TTC549 (cell line): ENCODE measurements around the gene ZFYVE16.
"Not testable (repeated sequence)": the region's sequence is repeated elsewhere in the genome, so short reads cannot be mapped to it uniquely, and the experiment has no call there.

Experiments used
- FAIRE-seq: peaks from 2 replicates; lab custom pipeline; 2012; peaks lifted over from hg19 to GRCh38; lab: Jason Lieb, UNC

The ZFYVE16 gene

DNA sequence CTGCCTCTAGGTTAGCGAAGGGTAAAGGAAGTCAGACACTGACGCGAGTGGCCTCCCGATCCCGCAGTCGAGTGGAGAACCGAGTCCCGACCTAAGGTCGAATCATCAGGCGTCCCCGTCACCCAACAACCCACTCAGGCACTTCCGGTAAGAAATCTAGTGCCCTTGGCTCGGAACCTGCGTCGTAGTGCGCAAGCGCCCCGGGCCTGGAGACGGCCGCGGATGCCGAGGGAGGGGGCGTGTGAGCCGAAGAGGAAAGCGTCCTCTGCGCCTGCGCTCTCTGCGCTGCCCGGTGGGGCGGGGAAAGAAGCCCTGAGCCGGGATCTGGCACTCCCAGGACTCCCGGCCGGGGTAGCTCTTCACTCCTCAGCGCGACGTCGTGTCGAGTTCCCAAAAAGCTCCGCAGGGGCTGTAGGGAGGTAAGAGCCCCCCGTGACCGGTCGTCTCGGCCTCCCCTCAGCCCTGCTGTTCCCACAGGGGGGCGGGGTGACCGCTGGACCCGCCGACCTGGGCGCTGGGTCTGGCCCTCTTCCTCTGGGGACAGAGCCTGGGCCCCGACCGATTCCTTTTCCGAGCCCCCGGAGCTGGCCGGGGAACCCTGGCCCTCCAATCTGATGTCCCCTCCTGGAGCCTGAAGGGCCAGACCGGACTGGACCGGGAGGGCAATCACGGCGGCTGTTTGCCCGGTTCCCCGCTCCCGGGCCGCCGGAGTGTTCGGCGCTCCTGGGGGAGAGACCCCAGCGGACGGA, at the start of gene ZFYVE16:
TSS of gene ZFYVE16 (plus strand) at position 330 of the 749 bp plus-strand sequence. CDS start 26,084 bp downstream, outside the sequence.
- peak; percentile 75 for FAIRE-seq

DNA sequence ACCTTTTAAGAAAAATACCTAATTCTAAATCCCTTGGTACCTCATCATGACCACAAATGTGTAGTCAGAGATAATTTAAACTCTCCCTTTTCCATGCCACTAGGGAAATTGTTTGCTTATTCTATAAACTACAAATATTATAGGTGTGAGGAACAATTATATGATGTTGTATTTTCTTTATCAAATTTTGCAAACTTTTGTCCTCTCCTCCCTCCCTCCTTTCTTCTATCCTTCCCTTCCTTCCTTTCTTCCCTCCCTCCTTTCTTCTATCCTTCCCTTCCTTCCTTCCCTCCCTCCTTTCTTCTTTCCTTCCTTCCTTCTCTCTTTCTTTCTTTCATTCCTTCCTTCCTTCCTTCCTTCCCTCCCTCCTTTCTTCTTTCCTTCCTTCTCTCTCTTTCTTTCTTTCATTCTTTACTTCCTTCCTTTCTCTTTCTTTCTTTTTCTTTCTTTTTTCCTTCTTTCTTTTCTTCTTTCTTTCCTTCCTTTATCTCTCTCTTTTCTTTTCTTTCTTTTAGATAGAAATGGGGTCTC, 46.9 kb upstream of the ZFYVE16 start:
- FAIRE-seq, result no peak

DNA sequence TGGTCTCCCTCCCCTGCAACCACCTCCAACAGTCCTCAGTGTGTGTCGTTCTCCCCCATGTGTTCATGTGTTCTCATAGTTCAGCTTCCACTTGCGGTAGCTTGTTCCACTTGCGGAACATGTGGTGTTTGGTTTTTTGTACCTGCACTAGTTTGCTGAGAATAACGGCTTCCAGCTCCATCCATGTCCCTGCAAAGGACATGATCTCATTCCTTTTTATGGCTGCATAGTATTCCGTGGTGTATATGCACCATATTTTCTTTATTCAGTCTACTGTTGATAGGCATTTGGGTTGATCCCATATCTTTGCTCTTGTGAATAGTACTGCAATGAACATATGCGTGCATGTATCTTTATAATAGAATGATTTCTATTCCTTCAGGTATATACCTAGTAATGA, 43.0 kb upstream of the ZFYVE16 start:
- no peak for FAIRE-seq

DNA sequence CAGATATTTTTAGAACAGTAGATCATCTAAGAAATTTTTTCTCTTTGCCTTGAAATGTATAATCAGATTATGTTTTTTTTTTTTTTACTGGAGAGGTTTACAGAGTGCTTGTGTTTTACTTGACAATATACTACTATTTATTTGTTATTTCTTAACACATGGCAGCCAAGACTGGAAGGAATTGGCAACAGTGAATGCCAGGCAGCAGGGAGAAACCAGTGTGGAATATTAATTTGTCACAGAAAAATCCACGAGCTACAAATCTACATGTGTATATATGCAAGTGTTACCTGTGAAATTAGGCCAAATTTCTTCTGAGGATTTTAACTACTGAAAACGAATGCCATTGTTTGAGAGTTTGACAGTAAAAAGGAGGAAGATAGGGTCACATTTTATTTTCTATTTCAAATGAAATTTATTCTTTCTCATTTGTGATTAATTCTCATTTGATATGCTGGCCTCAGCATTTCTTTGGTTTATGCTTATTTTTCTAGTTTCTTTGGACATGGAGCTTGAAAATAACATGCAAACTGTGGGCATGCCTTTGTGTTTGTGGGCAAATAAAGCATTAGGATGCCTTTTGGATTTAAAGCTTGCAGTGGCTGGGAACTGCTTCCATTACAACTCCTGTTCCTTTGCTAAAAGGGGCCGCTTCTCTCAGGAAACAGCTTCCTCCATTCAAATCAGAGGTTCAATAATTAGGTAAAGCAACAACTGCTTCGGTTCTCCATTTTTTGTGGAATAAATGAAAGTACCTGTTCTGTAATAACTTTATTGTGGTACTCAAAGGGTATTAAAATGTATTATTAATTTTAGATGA, 39.0 kb upstream of the ZFYVE16 start:
- FAIRE-seq, result no peak

DNA sequence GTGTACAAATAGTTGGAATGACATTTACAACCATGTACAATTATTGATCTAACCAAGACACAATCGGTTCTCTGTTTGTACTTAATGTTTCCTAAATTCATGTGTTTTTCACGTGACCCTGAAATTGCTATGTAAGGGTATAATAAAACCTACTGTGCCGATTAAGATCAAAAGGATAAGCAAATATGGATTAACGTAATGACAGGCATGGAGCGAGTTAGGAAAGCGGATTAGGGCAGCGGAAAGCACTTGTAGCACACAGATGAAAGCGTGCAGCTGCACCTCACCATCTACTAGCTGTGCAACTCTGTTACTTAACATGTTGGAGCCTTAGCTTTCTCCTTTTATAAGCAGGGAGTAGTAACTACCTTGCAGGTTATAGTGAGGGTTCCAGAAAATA, 38.3 kb upstream of the ZFYVE16 start:
- no peak for FAIRE-seq

DNA sequence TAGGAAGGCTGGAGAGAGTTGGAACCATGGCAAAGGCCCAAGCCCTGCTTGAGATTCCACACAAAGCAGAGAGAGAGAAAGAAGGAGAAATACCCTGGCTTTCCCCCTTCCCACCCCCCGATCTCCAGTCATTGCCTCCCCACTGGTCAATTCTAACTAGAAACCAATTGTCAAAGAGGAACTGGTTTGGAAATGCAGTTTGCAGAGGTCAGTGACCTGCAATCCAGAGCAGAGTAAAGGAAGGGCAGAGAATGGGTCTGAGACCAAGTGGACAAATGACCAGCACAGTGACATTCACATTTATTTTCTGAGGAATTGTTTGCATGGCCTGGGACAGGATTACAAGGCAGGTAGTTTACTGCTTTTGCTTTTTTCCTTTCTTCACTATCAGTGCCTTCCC, 37.5 kb upstream of the ZFYVE16 start:
- FAIRE-seq, result no peak

DNA sequence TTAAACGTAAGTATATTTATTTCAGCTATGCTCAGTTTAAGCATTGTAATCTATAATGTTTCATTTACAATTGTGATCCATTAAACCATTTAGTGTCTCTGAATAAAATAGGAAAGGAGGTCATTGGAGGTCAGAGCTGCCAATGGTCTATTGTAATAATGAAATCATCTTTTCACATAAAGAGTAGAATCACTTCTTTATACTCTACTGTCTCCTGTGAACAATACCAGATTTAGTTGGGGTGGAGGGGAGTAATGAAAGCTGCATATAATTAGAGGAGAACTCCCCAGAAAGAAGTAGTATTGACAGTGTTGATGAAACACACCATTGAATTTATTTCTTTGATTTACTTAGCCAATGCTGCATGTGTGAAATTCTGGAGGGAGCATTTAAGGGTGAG, 35.1 kb upstream of the ZFYVE16 start:
- FAIRE-seq, result no peak

DNA sequence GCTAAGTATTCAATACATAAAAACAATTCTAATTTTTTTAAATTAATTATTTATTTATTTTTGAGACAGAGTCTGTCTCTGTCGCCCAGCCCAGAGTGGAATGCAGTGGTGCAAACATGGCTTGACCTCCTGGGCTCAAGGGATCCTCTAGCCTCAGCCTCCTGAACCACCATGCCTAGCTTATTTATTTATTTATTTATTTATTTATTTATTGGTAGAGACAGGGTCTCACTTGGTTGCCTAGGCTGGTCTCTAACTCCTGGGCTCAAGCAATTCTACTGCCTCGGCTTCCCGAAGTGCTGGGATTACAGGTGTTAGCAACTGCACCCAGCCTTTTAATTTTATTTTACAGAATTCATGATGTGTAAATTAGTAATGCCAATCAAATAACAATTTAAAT, 33.7 kb upstream of the ZFYVE16 start:
- no peak for FAIRE-seq

DNA sequence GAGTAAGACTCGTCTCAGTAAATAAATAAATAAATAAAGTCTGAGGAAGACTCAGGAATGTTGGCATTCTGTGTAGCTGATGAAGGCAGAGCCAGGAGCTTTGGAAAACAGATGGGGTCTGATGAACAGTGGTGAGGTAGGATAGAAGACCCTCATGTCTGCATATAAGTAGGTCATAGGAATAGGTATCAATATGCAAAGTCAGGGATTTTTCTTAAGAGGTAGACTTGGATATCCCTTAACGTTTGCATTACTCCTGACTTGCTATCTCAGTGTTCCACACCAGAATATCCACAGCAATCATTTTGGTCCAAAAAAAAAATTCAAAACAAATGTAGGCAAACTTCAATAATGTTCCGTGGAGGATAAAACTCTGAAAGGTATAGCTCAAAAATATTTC, 31.3 kb upstream of the ZFYVE16 start:
- no peak for FAIRE-seq

DNA sequence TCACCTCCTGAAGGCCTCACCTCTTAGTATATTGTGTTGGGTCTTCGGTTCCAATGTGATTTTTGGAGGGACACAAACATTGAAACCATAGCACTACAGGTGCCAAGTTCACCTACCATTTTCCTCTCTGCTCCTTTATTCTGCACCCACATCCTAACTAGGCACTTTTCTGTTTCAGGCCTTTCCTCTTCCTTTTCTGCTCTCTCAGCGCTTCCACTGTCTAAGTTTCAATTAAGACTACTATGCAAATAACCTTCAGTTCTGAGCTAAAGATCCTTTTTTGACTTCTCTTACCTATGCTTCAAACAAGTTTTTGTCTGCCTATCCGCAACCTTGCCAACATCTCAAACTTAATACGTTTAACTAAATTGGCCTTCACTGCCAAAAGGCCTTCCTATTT, 25.4 kb upstream of the ZFYVE16 start:
- no peak for FAIRE-seq

DNA sequence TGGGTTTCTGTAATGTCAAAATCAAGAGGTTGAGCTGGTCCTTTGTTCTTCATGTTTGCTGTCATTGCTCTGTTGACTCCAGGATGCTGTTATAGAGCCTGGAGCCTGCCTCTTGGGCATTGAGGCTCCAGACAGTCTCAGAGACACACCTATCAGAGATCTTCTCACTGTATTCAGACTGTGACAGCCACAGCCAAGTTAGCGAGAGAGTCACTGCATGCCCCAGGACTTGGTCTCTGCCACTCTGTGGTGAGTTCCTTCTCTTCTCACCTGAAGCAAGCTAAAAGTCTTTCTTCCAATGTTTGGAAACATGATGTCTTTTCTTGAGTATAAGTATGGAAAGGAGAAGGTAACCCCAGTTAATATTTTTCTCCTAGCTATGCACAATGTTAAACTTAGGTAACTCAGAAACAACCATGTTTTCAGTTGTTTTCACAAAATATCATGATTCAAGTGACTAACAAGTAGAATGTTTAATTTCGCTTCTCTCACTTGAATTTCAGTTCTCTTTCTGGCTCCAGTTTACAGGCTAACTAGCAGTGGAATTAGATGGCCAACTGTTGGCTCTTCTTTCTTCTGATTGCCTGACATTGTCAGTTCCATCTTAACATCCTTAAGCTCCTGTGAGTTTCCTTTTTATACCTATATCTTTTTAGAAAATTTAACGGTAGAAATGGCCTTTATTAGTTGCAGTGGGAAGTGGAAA, 20.6 kb upstream of the ZFYVE16 start:
- FAIRE-seq, result no peak

DNA sequence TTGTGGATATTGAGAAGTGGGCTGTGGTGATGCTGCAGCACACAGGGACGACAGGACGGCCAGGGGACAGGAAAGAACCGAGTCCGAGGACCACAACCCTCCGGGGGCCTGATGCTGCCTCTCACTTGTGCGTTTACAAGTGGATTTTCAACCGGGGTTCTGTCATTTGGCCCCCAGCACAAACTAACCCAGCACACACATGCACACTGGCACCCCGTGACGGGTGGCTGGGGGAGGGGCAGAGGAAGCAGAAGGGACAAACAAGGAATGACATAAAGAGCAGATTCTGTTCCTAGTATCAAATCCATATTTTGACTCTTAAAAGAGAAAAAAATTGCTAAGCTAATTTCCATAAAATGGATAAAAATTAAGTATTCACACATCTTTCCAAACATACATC, 18.3 kb upstream of the ZFYVE16 start:
- FAIRE-seq, result no peak

DNA sequence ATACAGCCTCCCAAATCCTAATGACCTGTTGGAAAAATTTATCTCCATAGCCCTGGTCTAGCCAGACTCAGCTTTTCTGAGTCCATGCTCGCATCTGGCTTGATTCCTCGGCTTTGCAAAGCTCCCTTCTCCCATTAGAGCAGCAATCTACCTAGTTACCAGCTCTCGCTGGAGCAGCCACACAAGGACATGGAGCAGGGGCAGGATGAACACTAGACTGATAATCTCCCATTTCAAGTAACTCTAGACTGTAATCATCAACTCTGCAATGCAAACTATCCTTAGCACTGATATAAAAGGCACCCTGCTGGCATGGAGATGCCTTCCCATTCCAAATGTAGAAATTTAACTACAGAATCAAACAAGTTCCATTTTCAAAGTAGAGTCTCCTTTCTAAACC, 17.5 kb upstream of the ZFYVE16 start:
- FAIRE-seq, result not testable (repeated sequence)

DNA sequence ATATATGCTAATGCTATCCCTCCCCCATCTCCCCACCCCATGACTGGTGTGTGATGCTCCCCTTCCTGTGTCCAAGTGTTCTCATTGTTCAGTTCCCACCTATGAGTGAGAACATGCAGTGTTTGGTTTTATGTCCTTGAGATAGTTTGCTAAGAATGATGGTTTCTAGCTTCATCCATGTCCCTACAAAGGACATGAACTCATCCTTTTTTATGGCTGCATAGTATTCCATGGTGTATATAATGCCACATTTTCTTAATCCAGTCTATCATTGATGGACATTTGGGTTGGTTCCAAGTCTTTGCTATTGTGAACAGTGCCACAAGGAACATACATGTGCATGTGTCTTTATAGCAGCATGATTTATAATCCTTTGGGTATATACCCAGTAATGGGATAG, 16.6 kb upstream of the ZFYVE16 start:
- FAIRE-seq, result not testable (repeated sequence)

DNA sequence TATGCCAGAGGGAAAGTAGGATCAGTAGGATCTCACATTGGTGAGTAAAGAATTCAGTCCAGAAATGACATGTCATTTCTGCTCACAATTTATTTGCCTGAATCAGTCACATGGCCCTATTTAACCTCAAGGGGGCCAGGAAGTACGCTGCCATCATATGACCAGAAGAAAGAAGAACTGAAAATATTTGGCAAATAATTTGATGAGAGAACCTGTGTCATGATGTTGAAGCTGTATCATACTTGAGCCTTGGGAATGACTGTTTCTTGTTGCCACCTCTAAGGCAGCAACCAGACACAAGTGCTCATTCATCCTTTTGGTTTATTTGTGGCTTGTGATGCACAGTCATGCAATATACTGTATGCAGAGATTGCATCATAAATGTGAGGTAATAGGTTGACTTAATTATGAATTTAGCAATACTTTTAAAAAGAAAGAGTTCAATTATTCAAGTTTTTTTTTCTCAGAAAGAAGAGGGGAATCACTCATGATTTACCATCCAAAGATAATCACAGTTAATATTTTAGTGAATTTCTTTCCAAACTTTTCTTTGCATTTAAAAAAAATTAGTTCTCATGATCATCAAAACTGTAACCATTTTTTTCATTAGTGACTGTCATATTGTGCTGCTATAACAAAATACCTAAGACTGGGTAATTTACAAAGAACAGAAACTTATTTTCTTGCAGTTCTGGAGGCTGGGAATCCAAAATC, 8.2 kb upstream of the ZFYVE16 start:
- no peak for FAIRE-seq

DNA sequence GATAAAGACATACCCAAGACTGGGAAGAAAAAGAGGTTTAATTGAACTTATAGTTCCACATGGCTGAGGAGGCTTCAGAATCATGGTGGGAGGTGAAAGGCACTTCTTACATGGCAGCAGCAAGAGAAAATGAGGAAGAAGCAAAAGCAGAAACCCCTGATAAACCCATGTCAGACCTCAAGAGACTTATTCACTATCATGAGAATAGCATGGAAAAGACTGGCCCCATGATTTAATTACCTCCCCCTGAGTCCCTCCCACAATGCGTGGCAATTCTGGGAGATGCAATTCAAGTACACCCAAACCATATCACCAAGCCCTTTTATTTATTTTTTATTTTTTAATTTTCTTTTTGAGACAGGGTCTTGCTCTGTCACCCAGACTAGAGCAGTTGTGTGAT, 7.5 kb upstream of the ZFYVE16 start:
- not testable (repeated sequence) for FAIRE-seq

DNA sequence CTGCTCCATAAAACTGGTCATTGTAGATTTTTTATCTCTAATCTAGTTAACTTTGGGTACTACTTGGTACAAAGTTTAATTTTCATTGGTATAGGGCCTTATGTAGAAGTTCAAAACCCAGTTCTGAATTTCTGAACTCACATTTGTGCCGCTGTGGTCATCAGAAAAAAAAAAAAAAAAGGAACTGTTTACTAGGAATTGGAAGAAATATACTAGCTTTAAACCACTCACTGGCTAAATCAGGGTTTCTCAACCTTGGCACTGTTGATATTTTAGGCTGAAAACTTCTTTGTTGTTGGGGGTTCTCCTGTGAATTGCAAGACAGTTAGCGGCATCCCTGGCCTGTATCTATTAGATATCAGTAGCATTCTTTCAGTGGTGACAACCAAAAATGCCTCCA, 4.1 kb upstream of the ZFYVE16 start:
- no peak for FAIRE-seq

DNA sequence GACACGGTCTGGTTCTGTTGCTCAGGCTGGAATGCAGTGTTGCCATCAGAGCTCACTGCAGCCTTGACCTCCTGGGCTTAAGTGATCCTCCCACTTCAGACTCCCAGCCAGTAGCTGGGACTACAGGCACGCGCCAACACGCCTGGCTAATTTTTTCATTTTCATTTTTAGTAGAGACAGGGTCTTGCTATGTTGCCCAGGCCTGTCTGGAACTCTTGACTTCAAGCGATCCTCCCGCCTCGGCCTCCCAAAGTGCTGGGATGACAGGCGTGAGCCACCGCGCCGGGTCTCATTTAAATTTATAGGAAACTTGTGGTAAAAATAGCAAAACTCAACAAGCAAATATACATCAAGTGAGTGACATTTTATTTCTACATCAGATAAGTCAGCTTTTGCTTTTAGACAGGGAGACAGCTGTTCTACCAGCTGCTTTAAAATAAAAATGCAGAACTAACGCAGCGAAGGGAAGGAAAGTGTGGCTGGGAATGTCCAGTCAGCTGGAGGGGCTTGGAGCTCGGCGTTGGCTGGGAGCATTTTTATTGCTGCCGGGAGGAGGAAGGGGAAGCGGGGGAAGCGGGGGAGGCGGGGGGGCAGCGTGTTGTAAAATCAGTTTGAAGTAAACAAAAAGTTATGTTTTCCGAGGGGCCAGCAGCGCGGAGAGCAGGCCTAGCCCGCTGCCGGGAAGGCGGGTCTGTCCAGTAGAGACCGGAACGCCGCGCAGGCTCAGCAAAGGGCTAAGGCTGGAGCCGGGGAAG, 707 bp upstream of the ZFYVE16 start:
- FAIRE-seq, result no peak

DNA sequence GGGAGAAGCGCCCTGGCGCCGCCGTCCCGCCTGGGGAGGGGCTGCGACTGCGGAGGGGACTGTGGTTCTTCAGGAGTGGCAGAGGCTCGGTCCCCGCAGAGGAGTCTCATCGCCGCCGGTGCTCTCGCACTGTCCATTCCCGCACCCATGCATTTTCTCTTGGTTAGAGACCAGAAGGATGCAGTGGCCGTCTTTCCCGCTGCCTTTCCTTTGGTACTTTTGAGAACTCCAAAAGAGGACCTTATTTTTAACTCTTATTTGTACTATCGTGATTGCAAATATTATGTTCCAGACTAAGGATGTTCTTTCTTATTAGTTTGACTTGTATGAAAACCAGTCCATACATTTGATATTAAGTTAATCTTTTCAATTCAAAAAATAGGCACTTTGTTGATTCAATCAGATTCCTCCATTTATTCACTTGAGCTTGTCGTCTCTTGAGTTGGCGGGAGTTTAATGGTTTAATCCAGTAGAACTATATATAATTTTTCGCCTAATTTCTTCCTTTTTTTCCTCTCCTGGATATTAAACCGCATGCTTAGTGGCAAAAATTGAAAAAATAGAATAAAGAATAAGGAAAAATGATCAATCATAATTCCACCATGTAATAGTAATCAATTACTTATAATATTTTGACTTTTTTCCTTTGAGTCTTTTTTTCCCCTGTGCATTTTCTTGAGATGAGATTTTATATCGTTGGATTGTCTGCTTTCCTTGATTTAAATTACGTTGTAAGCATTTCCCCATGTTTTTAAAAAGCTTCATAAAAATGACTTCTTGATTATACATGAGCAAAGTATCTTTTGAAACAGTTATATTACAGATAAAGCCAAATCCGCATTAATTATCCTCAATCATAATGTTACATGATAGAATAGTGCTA, 861 bp downstream of the ZFYVE16 start:
- FAIRE-seq, result no peak

DNA sequence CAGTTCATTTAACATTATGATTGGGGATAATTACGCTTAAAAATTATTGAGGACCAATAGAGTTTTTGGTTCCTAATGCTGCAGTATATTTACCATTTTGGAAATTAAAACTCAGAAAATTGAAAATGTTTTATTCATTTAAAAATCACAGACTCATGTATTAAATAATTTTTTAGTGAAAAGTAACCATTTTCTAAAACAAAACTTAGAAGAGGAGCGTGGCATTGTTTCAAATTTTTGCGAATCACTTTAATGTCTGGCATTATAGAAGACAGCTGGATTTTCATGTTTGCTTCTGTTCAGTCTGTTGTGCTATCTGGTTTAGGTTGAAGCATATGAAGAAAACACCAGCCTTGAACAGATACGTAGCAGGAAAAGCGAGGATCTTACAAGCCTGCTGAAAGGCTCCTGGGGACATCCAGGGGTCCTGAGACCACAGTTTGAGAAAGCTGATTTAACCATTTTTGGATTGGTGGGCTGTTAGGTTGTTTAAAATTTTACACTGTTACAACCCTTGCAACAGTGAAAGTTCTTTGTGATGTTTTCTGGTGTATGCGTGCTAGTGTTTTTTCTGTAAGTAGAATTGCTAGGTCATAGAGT, 1.6 kb downstream of the ZFYVE16 start:
- FAIRE-seq, result no peak
